HEK293 (cell line): Measurements from ENCODE around the gene FXYD1.

Experiments used
- CTCF ChIA-PET: fragments of 350-600 bp; formaldehyde crosslinking; extraction: SDS; loops from one replicate; lab custom pipeline; 2021; ENCODE audit warnings: antibody characterized with exemption; lab: Yijun Ruan, JAX
- POLR2A ChIA-PET: fragments of 300-600 bp; formaldehyde crosslinking; extraction: SDS; loops from one replicate; lab custom pipeline; 2020; ENCODE audit warnings: antibody characterized with exemption, inconsistent platforms; lab: Yijun Ruan, JAX
- H3K27ac ChIP-seq: fragments of 200-500 bp; sonication (Bioruptor generic); 2 replicates; pipeline ENCODE4 v1.5.1; 2014; ENCODE audit warnings: low read depth, low read length, control low read depth, inconsistent platforms; ENCODE audit errors: extremely low read depth
- H3K36me3 ChIP-seq, 2 experiments: fragments of 200-500 bp in 1 of 2; sonication (Bioruptor generic) in 1 of 2; 1 replicate in 1 of 2; 2 replicates in 1 of 2; pipeline ENCODE4 v1.5.1; 2014 to 2017; ENCODE audit warnings: inconsistent platforms in 2 of 2, low read length in 2 of 2; ENCODE audit not compliant: control insufficient read depth in 2 of 2, insufficient read depth in 1 of 2
- H3K4me1 ChIP-seq: fragments of 200-500 bp; sonication (Bioruptor generic); 2 replicates; pipeline ENCODE4 v1.5.1; 2014; ENCODE audit warnings: mild to moderate bottlenecking, low read length, inconsistent platforms; ENCODE audit not compliant: control insufficient read depth, insufficient read depth
- H3K4me3 ChIP-seq: 2 replicates; pipeline ENCODE4 v1.5.1; 2011; ENCODE audit warnings: low read depth, mild to moderate bottlenecking, control low read depth, low read length, moderate library complexity
- H3K9me3 ChIP-seq: fragments of 200-500 bp; sonication (Bioruptor generic); 2 replicates; pipeline ENCODE4 v1.5.1; 2014; ENCODE audit warnings: low read depth, low read length, inconsistent platforms; ENCODE audit not compliant: control insufficient read depth, insufficient read depth
- KLF16 ChIP-seq: fragments of 450-650 bp; formaldehyde crosslinking; IDR thresholded peaks from 2 replicates; pipeline ENCODE4 v1.5.1; 2017; ENCODE audit warnings: missing biosample characterization, missing genetic modification characterization
- KLF7 ChIP-seq: fragments of 450-650 bp; formaldehyde crosslinking; IDR thresholded peaks from 2 replicates; pipeline ENCODE4 v1.5.1; 2016; ENCODE audit warnings: missing biosample characterization, missing genetic modification characterization, borderline replicate concordance
- WT1 ChIP-seq: fragments of 450-650 bp; formaldehyde crosslinking; IDR thresholded peaks from 2 replicates; pipeline ENCODE4 v1.5.1; 2016; ENCODE audit warnings: missing biosample characterization, missing genetic modification characterization
- YY1 ChIP-seq: fragments of 450-650 bp; formaldehyde crosslinking; IDR thresholded peaks from 2 replicates; pipeline ENCODE4 v1.5.1; 2018; ENCODE audit warnings: missing biosample characterization, missing genetic modification characterization
- ZFP41 ChIP-seq: fragments of 450-650 bp; formaldehyde crosslinking; IDR thresholded peaks from 2 replicates; pipeline ENCODE4 v1.5.1; 2016; ENCODE audit warnings: missing biosample characterization, missing genetic modification characterization, borderline replicate concordance
- ZNF146 ChIP-seq: fragments of 450-650 bp; formaldehyde crosslinking; IDR thresholded peaks from 2 replicates; pipeline ENCODE4 v1.5.1; 2016; ENCODE audit warnings: missing biosample characterization, missing genetic modification characterization
- ZNF23 ChIP-seq: fragments of 450-650 bp; formaldehyde crosslinking; IDR thresholded peaks from 2 replicates; pipeline ENCODE4 v1.5.1; 2016; ENCODE audit warnings: missing biosample characterization, missing genetic modification characterization, borderline replicate concordance
- ZNF302 ChIP-seq: fragments of 450-650 bp; formaldehyde crosslinking; IDR thresholded peaks from 2 replicates; pipeline ENCODE4 v1.5.1; 2016; ENCODE audit warnings: missing biosample characterization, missing genetic modification characterization, low read depth
- ZNF549 ChIP-seq: fragments of 450-650 bp; IDR thresholded peaks from 2 replicates; pipeline ENCODE4 v1.5.1; 2018; ENCODE audit warnings: missing biosample characterization, missing genetic modification characterization, mild to moderate bottlenecking, inconsistent platforms, moderate library complexity
- ZNF558 ChIP-seq: fragments of 450-650 bp; formaldehyde crosslinking; IDR thresholded peaks from 2 replicates; pipeline ENCODE4 v1.5.1; 2016; ENCODE audit warnings: missing biosample characterization, missing genetic modification characterization
- ZNF571 ChIP-seq: fragments of 450-650 bp; formaldehyde crosslinking; IDR thresholded peaks from 2 replicates; pipeline ENCODE4 v1.5.0; 2017; ENCODE audit warnings: missing biosample characterization, missing genetic modification characterization
- ZNF629 ChIP-seq: fragments of 450-650 bp; formaldehyde crosslinking; IDR thresholded peaks from 2 replicates; pipeline ENCODE4 v1.5.1; 2017; ENCODE audit warnings: missing biosample characterization, missing genetic modification characterization
- ZNF785 ChIP-seq: fragments of 450-650 bp; formaldehyde crosslinking; IDR thresholded peaks from 2 replicates; pipeline ENCODE4 v1.5.1; 2016; ENCODE audit warnings: missing biosample characterization, missing genetic modification characterization
- ZNF837 ChIP-seq: fragments of 450-650 bp; formaldehyde crosslinking; IDR thresholded peaks from 2 replicates; pipeline ENCODE4 v1.5.1; 2016; ENCODE audit warnings: missing biosample characterization, missing genetic modification characterization
- TF ChIP-seq, protein P1 (sequence below): fragments of 450-650 bp; formaldehyde crosslinking; IDR thresholded peaks from 2 replicates; pipeline ENCODE4 v1.5.1; 2016; ENCODE audit warnings: missing biosample characterization, missing genetic modification characterization
- TF ChIP-seq, protein P2 (sequence below): fragments of 450-650 bp; formaldehyde crosslinking; IDR thresholded peaks from 2 replicates; pipeline ENCODE4 v1.5.1; 2016; ENCODE audit warnings: missing biosample characterization, missing genetic modification characterization
- TF ChIP-seq, protein P3 (sequence below): fragments of 450-650 bp; formaldehyde crosslinking; IDR thresholded peaks from 2 replicates; pipeline ENCODE4 v1.5.1; 2016; ENCODE audit warnings: missing biosample characterization, missing genetic modification characterization
- TF ChIP-seq, protein P4 (sequence below): fragments of 450-650 bp; formaldehyde crosslinking; IDR thresholded peaks from 2 replicates; pipeline ENCODE4 v1.5.1; 2016; ENCODE audit warnings: missing biosample characterization, missing genetic modification characterization
- TF ChIP-seq, protein P5 (sequence below): fragments of 450-650 bp; formaldehyde crosslinking; IDR thresholded peaks from 2 replicates; pipeline ENCODE4 v1.5.1; 2016; ENCODE audit warnings: missing biosample characterization, missing genetic modification characterization
- TF ChIP-seq, protein P6 (sequence below): fragments of 450-650 bp; formaldehyde crosslinking; IDR thresholded peaks from 2 replicates; pipeline ENCODE4 v1.5.1; 2017; ENCODE audit warnings: missing biosample characterization, mild to moderate bottlenecking, missing genetic modification characterization, moderate library complexity

The FXYD1 gene

DNA sequence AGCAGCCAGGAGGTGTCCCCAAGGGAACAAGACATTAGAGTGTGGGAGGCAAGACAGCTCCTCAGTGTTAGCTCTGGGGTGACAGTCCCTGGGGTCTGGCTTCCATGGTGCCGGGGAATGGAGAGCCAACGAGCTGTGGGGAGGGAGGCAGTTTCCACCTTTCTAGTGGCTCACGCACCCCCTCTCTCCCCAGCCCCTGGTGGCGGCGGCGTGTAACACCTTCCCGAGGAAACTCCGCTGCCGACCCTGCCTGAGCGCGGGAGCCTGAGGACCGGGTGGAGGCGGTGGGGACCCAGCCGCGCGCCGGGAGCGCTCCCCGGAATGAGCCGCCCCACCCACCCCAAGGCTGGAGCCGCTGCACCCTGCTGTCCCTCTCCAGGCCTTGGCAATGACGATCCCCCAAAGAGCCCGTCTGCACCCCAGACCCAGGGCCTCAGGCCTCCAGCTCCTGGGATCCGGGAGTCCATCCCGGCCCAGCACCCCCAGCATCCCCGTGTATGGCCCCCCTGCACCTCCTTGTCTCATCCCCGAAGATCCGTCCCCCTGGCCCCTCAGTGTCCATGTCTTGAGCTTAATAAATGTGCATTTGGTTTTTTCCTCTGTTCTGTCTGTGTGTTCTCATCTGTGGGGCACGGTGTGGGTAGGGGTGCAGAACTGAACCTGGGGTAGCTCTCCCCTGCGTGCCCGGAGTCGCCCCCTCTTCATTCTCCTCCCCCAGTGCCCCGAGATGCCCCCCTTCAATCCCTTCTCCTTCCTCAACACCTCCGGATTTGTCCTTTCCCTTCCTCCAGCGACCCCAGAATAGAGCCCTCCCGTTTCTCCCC, 15.3 kb downstream of the FXYD1 start (continued):
- no peak for TF ChIP-seq ZNF837 (tag by site-specific recombination)
- TF ChIP-seq, protein P1, sequence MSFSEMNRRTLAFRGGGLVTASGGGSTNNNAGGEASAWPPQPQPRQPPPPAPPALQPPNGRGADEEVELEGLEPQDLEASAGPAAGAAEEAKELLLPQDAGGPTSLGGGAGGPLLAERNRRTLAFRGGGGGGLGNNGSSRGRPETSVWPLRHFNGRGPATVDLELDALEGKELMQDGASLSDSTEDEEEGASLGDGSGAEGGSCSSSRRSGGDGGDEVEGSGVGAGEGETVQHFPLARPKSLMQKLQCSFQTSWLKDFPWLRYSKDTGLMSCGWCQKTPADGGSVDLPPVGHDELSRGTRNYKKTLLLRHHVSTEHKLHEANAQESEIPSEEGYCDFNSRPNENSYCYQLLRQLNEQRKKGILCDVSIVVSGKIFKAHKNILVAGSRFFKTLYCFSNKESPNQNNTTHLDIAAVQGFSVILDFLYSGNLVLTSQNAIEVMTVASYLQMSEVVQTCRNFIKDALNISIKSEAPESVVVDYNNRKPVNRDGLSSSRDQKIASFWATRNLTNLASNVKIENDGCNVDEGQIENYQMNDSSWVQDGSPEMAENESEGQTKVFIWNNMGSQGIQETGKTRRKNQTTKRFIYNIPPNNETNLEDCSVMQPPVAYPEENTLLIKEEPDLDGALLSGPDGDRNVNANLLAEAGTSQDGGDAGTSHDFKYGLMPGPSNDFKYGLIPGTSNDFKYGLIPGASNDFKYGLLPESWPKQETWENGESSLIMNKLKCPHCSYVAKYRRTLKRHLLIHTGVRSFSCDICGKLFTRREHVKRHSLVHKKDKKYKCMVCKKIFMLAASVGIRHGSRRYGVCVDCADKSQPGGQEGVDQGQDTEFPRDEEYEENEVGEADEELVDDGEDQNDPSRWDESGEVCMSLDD (tag by site-specific recombination) = peak; percentile 52
- no peak for TF ChIP-seq KLF16 (tag by site-specific recombination)
- TF ChIP-seq, protein P2, sequence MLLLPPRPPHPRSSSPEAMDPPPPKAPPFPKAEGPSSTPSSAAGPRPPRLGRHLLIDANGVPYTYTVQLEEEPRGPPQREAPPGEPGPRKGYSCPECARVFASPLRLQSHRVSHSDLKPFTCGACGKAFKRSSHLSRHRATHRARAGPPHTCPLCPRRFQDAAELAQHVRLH (tag by site-specific recombination) = no peak
- no peak for TF ChIP-seq ZNF558 (tag by site-specific recombination)
- no peak for TF ChIP-seq ZNF549 (tag by site-specific recombination)
- TF ChIP-seq ZNF302 (tag by site-specific recombination) = no peak
- TF ChIP-seq, protein P3, sequence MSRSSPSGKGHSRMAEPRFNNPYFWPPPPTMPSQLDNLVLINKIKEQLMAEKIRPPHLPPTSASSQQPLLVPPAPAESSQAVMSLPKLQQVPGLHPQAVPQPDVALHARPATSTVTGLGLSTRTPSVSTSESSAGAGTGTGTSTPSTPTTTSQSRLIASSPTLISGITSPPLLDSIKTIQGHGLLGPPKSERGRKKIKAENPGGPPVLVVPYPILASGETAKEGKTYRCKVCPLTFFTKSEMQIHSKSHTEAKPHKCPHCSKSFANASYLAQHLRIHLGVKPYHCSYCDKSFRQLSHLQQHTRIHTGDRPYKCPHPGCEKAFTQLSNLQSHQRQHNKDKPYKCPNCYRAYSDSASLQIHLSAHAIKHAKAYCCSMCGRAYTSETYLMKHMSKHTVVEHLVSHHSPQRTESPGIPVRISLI (tag by site-specific recombination) = no peak
- TF ChIP-seq ZNF785 (tag by site-specific recombination) = no peak
- TF ChIP-seq, all 188 proteins: peak for 10

DNA sequence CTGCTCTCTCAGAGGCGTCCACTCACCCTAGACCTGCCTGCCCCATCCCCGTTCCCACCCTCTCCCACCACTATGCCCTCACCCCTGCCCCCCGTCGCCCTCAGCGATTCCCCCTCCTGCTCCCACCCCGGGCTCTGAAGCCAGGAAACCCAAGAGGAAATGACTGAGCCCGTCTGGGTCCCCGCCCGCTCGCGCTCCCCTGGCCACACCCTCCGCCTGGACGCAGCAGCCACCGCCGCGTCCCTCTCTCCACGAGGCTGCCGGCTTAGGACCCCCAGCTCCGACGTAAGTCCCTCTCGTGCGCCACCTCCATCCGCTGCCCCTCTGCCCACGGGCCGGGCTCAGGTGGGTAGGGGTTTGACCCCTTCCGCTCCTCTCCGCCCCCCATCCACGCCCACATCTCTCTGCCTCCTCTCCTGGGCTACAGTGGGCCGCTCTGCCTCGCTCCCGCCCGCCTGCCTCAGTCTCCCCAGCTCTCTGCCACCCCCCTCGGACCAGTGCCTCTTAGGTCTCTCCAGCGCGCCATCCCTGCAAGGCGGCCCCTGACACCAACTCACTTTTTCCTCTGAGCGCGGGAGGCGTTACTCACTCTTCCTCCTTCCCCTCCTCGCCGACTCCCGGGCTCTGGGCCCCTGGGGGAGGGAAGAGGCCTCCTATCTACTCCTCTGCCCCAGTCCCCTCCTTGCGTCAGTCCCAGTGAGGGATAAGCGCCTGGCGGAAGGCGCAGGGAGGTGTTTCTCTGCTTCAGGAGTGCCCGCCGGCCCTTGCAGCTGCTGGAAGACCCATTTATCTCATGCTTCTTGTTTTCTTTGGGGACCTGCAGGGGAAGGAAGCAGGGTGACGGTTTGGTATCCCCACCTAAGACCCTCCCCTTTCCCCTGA, 16.1 kb downstream of the FXYD1 start, which contains the start of gene FXYD5:
Gene FXYD5, plus strand, starts transcription at position 211 of the 882 bp plus-strand sequence. CDS start 816 bp downstream, outside the sequence.
- no peaks in the 10 kb centered on the region for H3K9me3 ChIP-seq
- ChIA-PET POLR2A (interaction anchor here (0.6 to 2.7 kb wide), 6 partner anchors 8 to 151 kb away, joined by 3 to 25 read pairs (median 5); partner anchors contain the start of gene LGI4), CTCF (interaction anchor here (0.5 to 5.9 kb wide), 21 partner anchors 8 to 842 kb away, joined by 3 to 82 read pairs (median 5); partner anchors contain the start of genes FXYD7 and LGI4)
- H3K4me1 ChIP-seq = peaks cover 20% of the 10 kb centered on the region
- H3K4me3 ChIP-seq = peak within 1 kb of the TSS; percentile 57
- peaks cover 23 to 32% of the 10 kb centered on the region in 2 experiments for H3K36me3 ChIP-seq
- H3K27ac ChIP-seq = peak within 1 kb of the TSS; percentile 75; the same call in 1 of the 2 replicates
- TF ChIP-seq WT1 (peak; percentile 94), ZNF146 (peak; percentile 10; the same call in 1 of the 2 replicates), ZNF571 (no peak), ZNF629 (tag by site-specific recombination) (peak; percentile 79; the same call in 1 of the 2 replicates), ZFP41 (no peak), YY1 (tag by site-specific recombination) (peak; percentile 16; the same call in 1 of the 2 replicates), KLF7 (tag by site-specific recombination) (peak; percentile 99), ZNF23 (tag by site-specific recombination) (no peak)
- TF ChIP-seq, protein P4, sequence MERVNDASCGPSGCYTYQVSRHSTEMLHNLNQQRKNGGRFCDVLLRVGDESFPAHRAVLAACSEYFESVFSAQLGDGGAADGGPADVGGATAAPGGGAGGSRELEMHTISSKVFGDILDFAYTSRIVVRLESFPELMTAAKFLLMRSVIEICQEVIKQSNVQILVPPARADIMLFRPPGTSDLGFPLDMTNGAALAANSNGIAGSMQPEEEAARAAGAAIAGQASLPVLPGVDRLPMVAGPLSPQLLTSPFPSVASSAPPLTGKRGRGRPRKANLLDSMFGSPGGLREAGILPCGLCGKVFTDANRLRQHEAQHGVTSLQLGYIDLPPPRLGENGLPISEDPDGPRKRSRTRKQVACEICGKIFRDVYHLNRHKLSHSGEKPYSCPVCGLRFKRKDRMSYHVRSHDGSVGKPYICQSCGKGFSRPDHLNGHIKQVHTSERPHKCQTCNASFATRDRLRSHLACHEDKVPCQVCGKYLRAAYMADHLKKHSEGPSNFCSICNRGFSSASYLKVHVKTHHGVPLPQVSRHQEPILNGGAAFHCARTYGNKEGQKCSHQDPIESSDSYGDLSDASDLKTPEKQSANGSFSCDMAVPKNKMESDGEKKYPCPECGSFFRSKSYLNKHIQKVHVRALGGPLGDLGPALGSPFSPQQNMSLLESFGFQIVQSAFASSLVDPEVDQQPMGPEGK (tag by site-specific recombination) = peak; percentile 93
- TF ChIP-seq, protein P5, sequence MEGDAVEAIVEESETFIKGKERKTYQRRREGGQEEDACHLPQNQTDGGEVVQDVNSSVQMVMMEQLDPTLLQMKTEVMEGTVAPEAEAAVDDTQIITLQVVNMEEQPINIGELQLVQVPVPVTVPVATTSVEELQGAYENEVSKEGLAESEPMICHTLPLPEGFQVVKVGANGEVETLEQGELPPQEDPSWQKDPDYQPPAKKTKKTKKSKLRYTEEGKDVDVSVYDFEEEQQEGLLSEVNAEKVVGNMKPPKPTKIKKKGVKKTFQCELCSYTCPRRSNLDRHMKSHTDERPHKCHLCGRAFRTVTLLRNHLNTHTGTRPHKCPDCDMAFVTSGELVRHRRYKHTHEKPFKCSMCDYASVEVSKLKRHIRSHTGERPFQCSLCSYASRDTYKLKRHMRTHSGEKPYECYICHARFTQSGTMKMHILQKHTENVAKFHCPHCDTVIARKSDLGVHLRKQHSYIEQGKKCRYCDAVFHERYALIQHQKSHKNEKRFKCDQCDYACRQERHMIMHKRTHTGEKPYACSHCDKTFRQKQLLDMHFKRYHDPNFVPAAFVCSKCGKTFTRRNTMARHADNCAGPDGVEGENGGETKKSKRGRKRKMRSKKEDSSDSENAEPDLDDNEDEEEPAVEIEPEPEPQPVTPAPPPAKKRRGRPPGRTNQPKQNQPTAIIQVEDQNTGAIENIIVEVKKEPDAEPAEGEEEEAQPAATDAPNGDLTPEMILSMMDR (tag by site-specific recombination) = peak; percentile 87
- TF ChIP-seq, protein P6, sequence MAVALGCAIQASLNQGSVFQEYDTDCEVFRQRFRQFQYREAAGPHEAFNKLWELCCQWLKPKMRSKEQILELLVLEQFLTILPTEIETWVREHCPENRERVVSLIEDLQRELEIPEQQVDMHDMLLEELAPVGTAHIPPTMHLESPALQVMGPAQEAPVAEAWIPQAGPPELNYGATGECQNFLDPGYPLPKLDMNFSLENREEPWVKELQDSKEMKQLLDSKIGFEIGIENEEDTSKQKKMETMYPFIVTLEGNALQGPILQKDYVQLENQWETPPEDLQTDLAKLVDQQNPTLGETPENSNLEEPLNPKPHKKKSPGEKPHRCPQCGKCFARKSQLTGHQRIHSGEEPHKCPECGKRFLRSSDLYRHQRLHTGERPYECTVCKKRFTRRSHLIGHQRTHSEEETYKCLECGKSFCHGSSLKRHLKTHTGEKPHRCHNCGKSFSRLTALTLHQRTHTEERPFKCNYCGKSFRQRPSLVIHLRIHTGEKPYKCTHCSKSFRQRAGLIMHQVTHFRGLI (tag by site-specific recombination) = 0 out of 2 replicates have a peak, but pooled peaks have one; percentile 9
